Natural killer cell (primary cell): ENCODE results near the gene NPY. TPM values are rescaled to one million over a fixed set of nuclear protein-coding genes. Genes with fewer than 3 reads are reported as not detected.

Source experiments
- ATAC-seq, 3 donors: fragments of 150-1000 bp in 2 of 3; fragments of 200-7000 bp in 1 of 3; cut with Tn5 transposase; 1 replicate in 1 of 3; 2 replicates in 2 of 3; pipeline ENCODE4 v1.10.0; 2021; ENCODE audit warnings: mild to moderate bottlenecking in 2 of 3, moderate library complexity in 2 of 3
- DNase-seq, 2 donors: peaks; one replicate each; pipeline versions ENCODE4 v3.0.0 to v3.0.0-alpha.2; 2013 to 2021; ENCODE audit warnings: mixed read lengths in 1 of 2
- H3K27ac ChIP-seq: one replicate; pipeline ENCODE4 v1.5.1; 2013; ENCODE audit warnings: mild to moderate bottlenecking, low read length
- H3K27me3 ChIP-seq: one replicate; pipeline ENCODE4 v1.6.1; 2013; ENCODE audit warnings: low read length; ENCODE audit not compliant: control insufficient read depth, insufficient read depth
- H3K36me3 ChIP-seq: one replicate; pipeline ENCODE4 v1.6.1; 2013; ENCODE audit warnings: low read length; ENCODE audit not compliant: control insufficient read depth, insufficient read depth
- H3K4me1 ChIP-seq: one replicate; pipeline ENCODE4 v1.6.1; 2013; ENCODE audit warnings: low read length; ENCODE audit not compliant: control insufficient read depth, insufficient read depth
- H3K4me3 ChIP-seq: one replicate; pipeline ENCODE4 v1.5.1; 2013; ENCODE audit warnings: low read length
- H3K9me3 ChIP-seq: one replicate; pipeline ENCODE4 v1.6.1; 2013; ENCODE audit warnings: low read length; ENCODE audit not compliant: control insufficient read depth, insufficient read depth
- H3K27ac Mint-ChIP-seq, 2 donors: one replicate each; pipeline ENCODE4 v1.8.0; 2022; ENCODE audit warnings: mild to moderate bottlenecking in 2 of 2, mixed read lengths in 2 of 2, moderate library complexity in 1 of 2
- H3K27me3 Mint-ChIP-seq, 2 donors: one replicate each; pipeline ENCODE4 v1.8.0; 2022; ENCODE audit warnings: low read depth in 2 of 2, mixed read lengths in 2 of 2
- H3K36me3 Mint-ChIP-seq: one replicate; pipeline ENCODE4 v1.8.0; 2022; ENCODE audit warnings: mixed read lengths
- H3K4me1 Mint-ChIP-seq, 2 donors: one replicate each; pipeline ENCODE4 v1.8.0; 2022; ENCODE audit warnings: mixed read lengths in 2 of 2
- H3K4me3 Mint-ChIP-seq: one replicate; pipeline ENCODE4 v1.8.0; 2022; ENCODE audit warnings: mild to moderate bottlenecking, moderate library complexity, mixed read lengths
- H3K9me3 Mint-ChIP-seq, 2 donors: one replicate each; pipeline ENCODE4 v1.8.0; 2022; ENCODE audit warnings: mixed read lengths in 2 of 2
- CTCF ChIP-seq: fragments of 200-600 bp; IDR thresholded peaks from one replicate; pipeline ENCODE4 v1.8.0; 2022; ENCODE audit warnings: antibody characterized with exemption
- WGBS: methylation state at CpG from one replicate; pipeline ENCODE4 v1.1.7; 2013; ENCODE audit warnings: missing lambda C conversion rate; ENCODE audit not compliant: insufficient coverage; 5-methylcytosine and 5-hydroxymethylcytosine counted together
- intact Hi-C: fragments of 100-400 bp; cut with micrococcal nuclease; formaldehyde crosslinking; loops from one replicate; pipeline ENCODE4 v1.14.2; 2022
- total RNA-seq, 4 donors: library from RNA; stranded (reverse); fragments of 120-200 nt in 1 of 4; gene quantifications; one replicate each; pipeline versions ENCODE4 v1.2.3 to v1.2.4, GENCODE V29; 2013 to 2022

NPY gene
- total RNA-seq, 3 donors from 2014 or later (not counting 1 experiment from before 2014, with no cell fraction given): not detected

- WGBS: 19% methylated on average over 4 of the region's 5 CpGs
These were observed 6.1 kb downstream of the NPY start for GRCh38 chr7:24290004-24290641.

GRCh38 chr7:24291271-24291670 is 7.3 kb downstream of the NPY start:
- Histone ChIP-seq H3K4me1 (no peaks in the 10 kb centered on the region), H3K4me3 (no peak overlapping the region), H3K27me3 (peaks cover 2% of the 10 kb centered on the region), H3K27ac (no peak overlapping the region), H3K9me3 (no peaks in the 10 kb centered on the region), H3K36me3 (no peaks in the 10 kb centered on the region)
- ATAC-seq (no peak), DNase-seq (no peak)
- H3K27ac Mint-ChIP-seq: no peak overlapping the region
- H3K9me3 Mint-ChIP-seq: no peaks in the 10 kb centered on the region
- intact Hi-C loops: loop anchor here (5.0 kb wide), 1 partner anchor 281 kb away; the partner anchor contains the start of gene PALS2
- WGBS: 78% methylated on average over 7 of the region's 7 CpGs
- TF ChIP-seq CTCF: no peak
- no peak overlapping the region for H3K4me3 Mint-ChIP-seq
- peaks cover 6 to 7% of the 10 kb centered on the region in 2 donors for H3K4me1 Mint-ChIP-seq
- H3K36me3 Mint-ChIP-seq: no peaks in the 10 kb centered on the region
- peaks cover 12 to 49% of the 10 kb centered on the region in 2 donors for H3K27me3 Mint-ChIP-seq

More at GRCh38 chr7:24290004-24290641, 6.1 kb downstream of the NPY start:
- no peaks in the 10 kb centered on the region for H3K9me3 ChIP-seq
- H3K4me3 Mint-ChIP-seq: no peak overlapping the region
- H3K4me1 Mint-ChIP-seq: peaks cover 6 to 7% of the 10 kb centered on the region in 2 donors
- no peaks in the 10 kb centered on the region for H3K9me3 Mint-ChIP-seq
- no peaks in the 10 kb centered on the region for H3K36me3 ChIP-seq
- H3K4me1 ChIP-seq: no peaks in the 10 kb centered on the region
- peaks cover 20 to 58% of the 10 kb centered on the region in 2 donors for H3K27me3 Mint-ChIP-seq
- DNase-seq (peak in 1 of 2 donors; percentile 62), ATAC-seq (peak; percentile 82 to 93 (median 87))
- no peak overlapping the region for H3K4me3 ChIP-seq
- intact Hi-C loops: loop anchor here (1.0 to 5.0 kb wide), 3 partner anchors 282 to 375 kb away; partner anchors contain the start of gene PALS2
- no peak overlapping the region for H3K27ac Mint-ChIP-seq
- H3K27ac ChIP-seq: no peak overlapping the region
- peaks cover 5% of the 10 kb centered on the region for H3K27me3 ChIP-seq
- H3K36me3 Mint-ChIP-seq: no peaks in the 10 kb centered on the region
- peak; percentile 42 for TF ChIP-seq CTCF

GRCh38 chr7:24297362-24297761 is 13.4 kb downstream of the NPY start:
- no peaks in the 10 kb centered on the region for H3K4me1 Mint-ChIP-seq
- WGBS: 95% methylated on average over 2 of the region's 3 CpGs
- no peak overlapping the region for H3K27ac Mint-ChIP-seq
- Histone ChIP-seq H3K9me3 (no peaks in the 10 kb centered on the region), H3K27me3 (no peaks in the 10 kb centered on the region), H3K36me3 (no peaks in the 10 kb centered on the region), H3K27ac (no peak overlapping the region), H3K4me1 (no peaks in the 10 kb centered on the region), H3K4me3 (no peak overlapping the region)
- intact Hi-C loops: no loop called here
- TF ChIP-seq CTCF: no peak
- DNase-seq (no peak), ATAC-seq (no peak)
- H3K4me3 Mint-ChIP-seq: no peak overlapping the region
- H3K27me3 Mint-ChIP-seq: peaks cover 22 to 37% of the 10 kb centered on the region in 2 donors
- no peaks in the 10 kb centered on the region for H3K36me3 Mint-ChIP-seq
- no peaks in the 10 kb centered on the region for H3K9me3 Mint-ChIP-seq

GRCh38 chr7:24298696-24299095 is 14.7 kb downstream of the NPY start:
- H3K4me3 ChIP-seq: no peak overlapping the region
- intact Hi-C loops: no loop called here

More at GRCh38 chr7:24298696-24299095, 14.7 kb downstream of the NPY start:
- Mint-ChIP-seq H3K27ac (no peak overlapping the region), H3K27me3 (peaks cover 22 to 37% of the 10 kb centered on the region in 2 donors), H3K36me3 (no peaks in the 10 kb centered on the region), H3K4me1 (no peaks in the 10 kb centered on the region), H3K9me3 (no peaks in the 10 kb centered on the region), H3K4me3 (no peak overlapping the region)
- DNase-seq (no peak), ATAC-seq (no peak)
- H3K36me3 ChIP-seq: no peaks in the 10 kb centered on the region
- H3K4me1 ChIP-seq: no peaks in the 10 kb centered on the region
- no peak for TF ChIP-seq CTCF
- no peak overlapping the region for H3K27ac ChIP-seq
- H3K9me3 ChIP-seq: no peaks in the 10 kb centered on the region
- H3K27me3 ChIP-seq: no peaks in the 10 kb centered on the region
